NCI-H82 (cell line): ENCODE results near the gene ADARB2.
"Not testable (repeated sequence)": the region's sequence is repeated elsewhere in the genome, so short reads cannot be mapped to it uniquely, and the experiment has no call there.

Experiments used
- DNase-seq: peaks from one replicate; lab custom pipeline; 2025; lab: John Stamatoyannopoulos, UW

The ADARB2 gene

DNA sequence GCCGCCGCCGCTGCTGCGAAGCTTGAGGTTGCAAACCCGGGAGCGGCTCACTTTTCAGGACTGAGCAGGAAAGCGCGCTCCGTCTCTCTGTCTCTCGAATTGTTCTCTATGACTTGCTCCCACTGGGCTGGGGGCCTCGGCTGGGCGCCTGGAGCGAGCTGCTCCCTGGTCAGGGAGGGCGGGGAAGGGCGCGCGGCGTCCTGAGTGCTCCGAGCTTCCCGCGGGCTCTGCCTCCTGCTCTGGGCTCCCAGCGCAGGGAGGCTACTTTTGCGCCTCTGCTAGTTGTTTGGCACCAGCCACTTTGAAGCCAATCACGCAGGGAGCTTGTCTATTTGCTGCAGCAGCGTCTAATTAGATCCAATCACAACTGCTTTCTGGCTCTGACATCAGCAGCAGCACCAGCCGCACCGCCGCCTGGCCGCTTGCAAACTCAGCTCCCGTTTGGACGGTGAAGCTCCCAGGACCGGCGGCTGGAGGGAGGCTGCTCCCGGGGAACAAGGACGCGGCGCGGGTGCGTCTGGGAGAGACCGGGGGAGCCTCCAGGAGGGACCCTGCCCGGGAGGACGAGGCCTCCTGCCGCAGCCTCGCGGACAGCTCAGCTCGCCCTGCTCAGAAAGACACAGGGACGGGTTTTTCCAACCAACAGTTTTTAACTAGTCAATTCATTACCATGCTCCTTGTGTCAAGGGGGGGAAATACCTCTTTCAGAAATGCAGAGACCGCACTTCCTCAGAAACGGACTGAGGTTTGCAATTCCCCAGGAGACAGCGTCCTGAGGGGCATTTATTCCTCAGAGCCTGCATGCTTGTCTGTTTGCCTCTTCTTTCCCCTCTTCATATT lies at the start of gene ADARB2:
TSS of gene ADARB2 (minus strand) at position 304 of the 840 bp plus-strand sequence.
- peak; percentile 89 for DNase-seq

GRCh38 chr10:1785835-1786234 lies 48.5 kb upstream of the ADARB2 start:
- DNase-seq: no peak

- no peak for DNase-seq
These were observed 45.5 kb upstream of the ADARB2 start for GRCh38 chr10:1782841-1783240.

- no peak for DNase-seq
These were observed 42.5 kb upstream of the ADARB2 start for GRCh38 chr10:1779796-1780195.

DNA sequence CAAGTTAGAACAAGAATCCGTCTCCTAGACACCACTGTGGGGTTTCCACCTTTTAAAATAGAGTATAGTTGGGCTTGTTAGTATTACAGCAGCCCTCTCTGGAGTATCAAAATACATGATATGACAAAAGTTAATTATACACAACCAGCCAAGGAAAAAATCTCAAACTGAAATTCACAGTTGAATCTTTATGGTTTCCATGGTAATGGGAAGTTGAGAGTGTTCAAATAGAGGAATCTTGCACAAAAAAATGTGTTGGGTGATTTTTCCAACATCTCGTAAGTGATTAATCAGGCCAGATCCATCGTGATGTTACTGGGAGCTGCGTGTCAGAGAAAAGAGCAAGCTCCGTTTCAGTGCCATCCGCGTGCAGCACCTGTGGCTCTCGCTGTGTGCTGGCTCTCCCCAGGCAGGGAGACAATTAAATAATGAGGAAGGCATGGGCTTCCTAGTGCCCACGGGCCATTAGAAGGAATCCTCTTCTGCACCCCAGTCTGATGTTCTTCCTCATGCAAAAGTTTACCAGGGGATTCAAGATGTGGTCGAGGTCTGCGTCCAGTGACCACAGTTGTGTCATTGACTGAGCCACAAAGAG lies 41.1 kb upstream of the ADARB2 start:
- DNase-seq: no peak

DNA sequence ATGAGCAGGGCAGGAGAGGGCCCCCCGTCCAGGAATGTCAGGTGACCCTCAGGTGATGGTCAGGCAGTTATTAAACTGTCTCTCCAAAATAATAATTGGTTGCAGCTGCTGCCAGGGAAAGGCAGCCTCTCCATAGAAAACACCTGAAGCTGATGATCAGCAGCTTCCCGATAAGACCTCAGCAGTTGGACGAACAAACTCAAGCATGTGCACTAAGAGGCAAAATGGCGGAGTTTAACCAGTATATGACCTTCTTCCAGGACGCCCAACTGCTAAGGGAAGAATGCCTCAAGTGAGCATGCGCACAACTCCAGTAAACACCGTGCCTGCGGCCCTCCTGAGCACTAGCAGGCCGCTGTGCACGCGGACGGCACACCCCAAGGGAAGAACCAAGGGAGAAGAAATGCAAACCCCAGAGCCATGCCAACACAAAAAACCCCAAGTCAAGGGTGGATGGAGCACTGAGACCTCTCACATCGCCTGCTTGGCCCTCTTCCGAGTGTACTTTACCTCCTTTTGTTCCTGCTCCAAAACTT lies 38.9 kb upstream of the ADARB2 start:
- DNase-seq: no peak

GRCh38 chr10:1774796-1775195 lies 37.5 kb upstream of the ADARB2 start:
- DNase-seq: no peak

DNA sequence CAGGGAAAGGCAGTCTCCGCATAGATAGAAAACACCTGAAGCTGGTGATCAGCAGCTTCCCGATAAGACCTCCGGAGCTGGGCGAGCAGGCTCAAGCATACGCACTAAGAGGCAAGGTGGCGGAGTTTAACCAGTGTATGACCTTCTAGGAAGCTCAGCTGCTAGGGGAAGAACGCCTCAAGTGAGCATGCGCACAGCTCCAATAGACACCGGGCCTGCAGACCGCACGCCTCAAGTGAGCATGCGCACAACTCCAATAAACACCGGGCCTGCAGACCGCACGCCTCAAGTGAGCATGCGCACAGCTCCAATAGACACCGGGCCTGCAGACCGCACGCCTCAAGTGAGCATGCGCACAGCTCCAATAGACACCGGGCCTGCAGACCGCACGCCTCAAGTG lies 35.9 kb upstream of the ADARB2 start:
- not testable (repeated sequence) for DNase-seq

GRCh38 chr10:1766049-1766448 lies 28.7 kb upstream of the ADARB2 start:
- no peak for DNase-seq

GRCh38 chr10:1762076-1762475 lies 24.8 kb upstream of the ADARB2 start:
- DNase-seq: peak; percentile 97

DNA sequence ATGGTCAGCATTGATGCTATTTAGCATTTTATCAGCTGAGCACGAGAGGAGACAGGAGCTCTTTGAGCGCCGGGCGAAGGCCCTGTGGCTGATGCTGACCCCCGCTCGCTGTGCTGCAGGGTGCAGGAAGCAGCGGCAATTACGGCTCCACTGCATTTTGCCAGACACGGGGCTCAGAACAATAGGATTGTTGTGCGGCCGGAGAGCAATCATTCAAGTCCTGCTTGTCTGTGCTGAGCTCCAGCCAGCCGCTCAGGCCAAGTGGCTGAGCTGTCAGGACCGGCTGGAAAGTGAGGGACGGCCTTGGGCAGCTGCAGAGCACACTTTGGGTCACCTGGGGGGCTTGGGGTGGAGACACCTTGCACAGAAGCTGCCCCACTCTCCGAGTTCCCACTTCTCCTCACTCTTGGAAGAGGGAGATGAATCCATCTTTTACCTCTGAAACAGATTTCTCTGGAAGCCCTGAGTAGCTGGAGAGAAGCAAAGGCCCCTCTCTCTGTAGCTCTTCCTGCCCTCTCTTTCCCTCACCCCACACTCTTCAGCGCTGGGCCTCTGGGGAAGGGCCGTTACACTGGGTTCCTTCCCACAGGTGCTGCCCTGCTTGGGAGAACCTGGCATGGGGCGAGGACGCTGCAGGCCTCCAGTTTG lies 17.3 kb upstream of the ADARB2 start:
- no peak for DNase-seq

DNA sequence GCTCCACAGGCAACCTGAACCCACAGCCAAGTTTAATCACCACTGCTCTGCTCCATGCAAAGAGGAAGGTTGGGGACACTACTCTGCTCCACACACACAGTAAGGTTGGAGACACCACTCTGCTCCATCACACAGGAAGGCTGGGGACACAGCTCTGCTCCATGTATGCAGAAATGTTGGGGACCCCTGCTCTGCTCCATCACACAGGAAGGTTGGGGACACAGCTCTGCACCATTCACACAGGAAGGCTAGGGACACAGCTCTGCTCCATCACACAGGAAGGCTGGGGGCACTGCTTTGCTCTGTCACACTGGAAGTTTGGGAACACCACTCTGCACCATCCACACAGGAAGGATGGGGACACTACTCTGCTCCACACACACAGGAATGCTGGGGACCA lies 14.8 kb upstream of the ADARB2 start:
- DNase-seq: no peak

DNA sequence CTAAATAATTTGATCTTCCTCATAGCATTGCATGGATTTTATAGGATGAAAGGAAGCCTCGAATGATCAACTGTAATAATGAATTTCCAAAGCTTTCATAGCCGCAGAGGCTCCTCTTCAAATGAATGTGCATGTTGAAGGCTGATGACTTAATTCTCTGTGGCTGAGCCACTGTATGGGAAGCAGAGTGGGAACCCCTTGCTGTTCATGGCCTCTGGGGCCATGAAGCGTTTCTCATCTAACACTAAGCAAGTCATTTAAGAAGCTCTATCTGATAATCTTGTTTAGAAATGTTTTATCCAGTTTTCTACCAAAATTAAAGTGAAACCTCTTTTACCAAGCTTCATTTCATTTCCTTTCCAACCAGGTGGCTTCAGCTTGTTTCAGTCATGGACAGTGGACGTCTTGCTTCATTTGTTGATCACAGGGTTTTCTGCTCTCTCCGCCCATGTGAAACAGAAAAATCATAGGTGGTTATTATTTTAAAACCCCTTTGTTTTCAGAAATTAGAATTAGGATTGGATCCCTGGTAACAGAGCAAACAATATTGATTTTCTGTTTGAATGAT lies 10.3 kb upstream of the ADARB2 start:
- DNase-seq: no peak

DNA sequence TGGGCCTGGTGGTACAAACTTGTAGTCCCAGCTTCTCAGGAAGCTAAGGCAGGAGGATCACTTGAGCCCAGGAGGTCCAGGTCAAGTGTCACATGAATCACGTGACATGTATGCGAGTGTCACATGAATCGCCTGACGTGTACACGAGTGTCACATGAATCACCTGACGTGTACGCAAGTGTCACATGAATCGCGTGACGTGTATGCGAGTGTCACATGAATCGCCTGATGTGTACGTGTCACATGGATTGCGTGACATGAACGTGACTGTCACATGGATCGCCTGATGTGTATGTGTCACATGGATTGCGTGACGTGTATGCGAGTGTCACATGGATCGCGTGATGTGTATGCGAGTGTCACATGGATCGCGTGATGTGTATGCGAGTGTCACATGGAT lies 9.5 kb upstream of the ADARB2 start:
- no peak for DNase-seq

GRCh38 chr10:1745780-1746456 lies 8.6 kb upstream of the ADARB2 start:
- no peak for DNase-seq

DNA sequence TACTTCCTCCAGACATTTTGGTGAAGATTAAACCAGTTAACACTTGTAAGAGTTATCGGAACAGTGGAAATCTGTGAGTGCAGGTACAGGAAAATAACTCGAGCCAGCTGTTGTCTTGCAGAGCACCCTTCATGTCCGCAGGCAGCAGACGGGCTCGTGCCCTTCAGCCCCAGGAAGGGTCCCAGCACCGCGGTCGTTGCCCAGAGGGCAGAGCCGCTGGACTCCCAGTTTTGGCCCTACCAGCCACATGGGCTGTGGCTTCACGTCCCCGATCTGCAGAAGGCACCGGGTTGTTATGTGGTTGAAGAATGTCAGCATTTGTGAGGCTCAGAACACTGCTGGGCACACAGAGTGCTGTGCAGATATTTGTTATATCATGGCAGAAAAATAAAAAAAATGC lies 7.2 kb upstream of the ADARB2 start:
- DNase-seq: no peak

GRCh38 chr10:1743141-1743540 lies 5.8 kb upstream of the ADARB2 start:
- no peak for DNase-seq

GRCh38 chr10:1741450-1741849 lies 4.1 kb upstream of the ADARB2 start:
- DNase-seq: no peak

- peak; percentile 34 for DNase-seq
These were observed 2.4 kb upstream of the ADARB2 start for GRCh38 chr10:1739751-1740150.

- DNase-seq: no peak
These were observed 1.6 kb upstream of the ADARB2 start for GRCh38 chr10:1738950-1739349.

DNA sequence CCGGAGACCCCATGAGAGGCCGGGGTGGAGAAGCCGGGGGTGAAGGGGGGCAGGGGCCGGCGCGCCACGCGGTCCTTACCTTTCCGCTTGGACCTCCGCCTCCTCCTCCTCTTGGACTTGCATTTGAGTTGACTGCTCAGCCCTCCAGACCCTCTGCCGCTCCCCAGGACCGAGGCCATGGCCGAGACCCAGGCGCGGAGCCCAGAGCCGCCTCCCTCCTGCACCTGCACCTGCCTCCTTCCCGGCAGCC lies 428 bp downstream of the ADARB2 start:
- DNase-seq: no peak
